Neural progenitor cell (in vitro differentiated cells): ENCODE data around the gene TSPAN14. TPM values are rescaled to one million over a fixed set of nuclear protein-coding genes. Genes with fewer than 3 reads are reported as not detected.
A peak's percentile ranks its signal among the peaks of the same experiment; 100 is the strongest.

ENCODE experiments used
- DNase-seq: peaks from one replicate; pipeline ENCODE4 v3.0.0-alpha.2; 2016; ENCODE audit warnings: low spot score
- H2AFZ ChIP-seq: fragments of 200-600 bp; sonication (generic); replicated peaks from 2 replicates; pipeline ENCODE4 v1.6.1; 2016; ENCODE audit warnings: antibody characterized with exemption
- H3F3A ChIP-seq: fragments of 200-600 bp; sonication (generic); 2 replicates; pipeline ENCODE4 v1.6.1; 2016; ENCODE audit warnings: antibody characterized with exemption, low read depth
- H3K27ac ChIP-seq: fragments of 200-600 bp; sonication (generic); 2 replicates; pipeline ENCODE4 v1.5.1; 2016; ENCODE audit warnings: mild to moderate bottlenecking
- H3K27me3 ChIP-seq: fragments of 200-600 bp; sonication (generic); 2 replicates; pipeline ENCODE4 v1.6.1; 2016; ENCODE audit warnings: mild to moderate bottlenecking, moderate library complexity
- H3K36me3 ChIP-seq: fragments of 200-600 bp; sonication (generic); 2 replicates; pipeline ENCODE4 v1.5.1; 2016
- H3K4me1 ChIP-seq: fragments of 200-600 bp; sonication (generic); 2 replicates; pipeline ENCODE4 v1.6.1; 2016; ENCODE audit warnings: mixed run types
- H3K4me2 ChIP-seq: fragments of 200-600 bp; sonication (generic); 2 replicates; pipeline ENCODE4 v1.6.1; 2016
- H3K4me3 ChIP-seq: fragments of 200-600 bp; sonication (generic); 2 replicates; pipeline ENCODE4 v1.5.1; 2016
- H3K79me2 ChIP-seq: fragments of 200-600 bp; sonication (generic); 2 replicates; pipeline ENCODE4 v1.6.1; 2016; ENCODE audit warnings: low read depth
- H3K9ac ChIP-seq: fragments of 200-600 bp; sonication (generic); 2 replicates; pipeline ENCODE4 v1.6.1; 2016
- H3K9me3 ChIP-seq: fragments of 200-600 bp; sonication (generic); 2 replicates; pipeline ENCODE4 v1.5.1; 2016; ENCODE audit warnings: low read depth
- H4K20me1 ChIP-seq: fragments of 200-600 bp; sonication (generic); 2 replicates; pipeline ENCODE4 v1.6.1; 2016; ENCODE audit warnings: low read depth
- H3K27ac Mint-ChIP-seq: 3 replicates; pipeline ENCODE4 v1.8.0; 2021; ENCODE audit warnings: mixed read lengths
- H3K27me3 Mint-ChIP-seq: 2 replicates; pipeline ENCODE4 v1.8.0; 2022; ENCODE audit warnings: low read depth, mild to moderate bottlenecking, inconsistent platforms, moderate library complexity, mixed read lengths; ENCODE audit not compliant: insufficient read depth
- H3K36me3 Mint-ChIP-seq: 3 replicates; pipeline ENCODE4 v1.8.0; 2021; ENCODE audit warnings: mixed read lengths
- H3K4me1 Mint-ChIP-seq: 3 replicates; pipeline ENCODE4 v1.8.0; 2021; ENCODE audit warnings: mixed read lengths
- H3K4me3 Mint-ChIP-seq: 3 replicates; pipeline ENCODE4 v1.8.0; 2021; ENCODE audit warnings: mild to moderate bottlenecking, moderate library complexity, mixed read lengths
- H3K9me3 Mint-ChIP-seq: 3 replicates; pipeline ENCODE4 v1.8.0; 2020; ENCODE audit warnings: mixed read lengths
- CTCF ChIP-seq: fragments of 200-600 bp; sonication (generic); IDR thresholded peaks from 2 replicates; pipeline ENCODE4 v1.5.1; 2017; ENCODE audit warnings: antibody characterized with exemption, mild to moderate bottlenecking
- EZH2 ChIP-seq: fragments of 200-600 bp; sonication (generic); IDR thresholded peaks from 2 replicates; pipeline ENCODE4 v1.6.1; 2017; ENCODE audit warnings: antibody characterized with exemption, mild to moderate bottlenecking, moderate library complexity
- EZH2phosphoT487 ChIP-seq: fragments of 200-600 bp; sonication (generic); IDR thresholded peaks from 2 replicates; pipeline ENCODE4 v1.6.1; 2017; ENCODE audit warnings: antibody characterized with exemption
- total RNA-seq: library from RNA; depleted of rRNA; stranded (reverse); fragments of >200 nt; gene quantifications from 2 replicates; pipeline ENCODE4 v1.2.3, GENCODE V29; 2015; ENCODE audit warnings: low replicate concordance

The TSPAN14 gene
- total RNA-seq, 1 donor from 2014 or later, result 32.7 TPM

- Histone ChIP-seq H3K4me2 (no peak overlapping the region), H3K27ac (no peak overlapping the region), H3K79me2 (no peaks in the 10 kb centered on the region), H3K9ac (no peak overlapping the region), H3K4me1 (peaks cover 10% of the 10 kb centered on the region), H3F3A (no peaks in the 10 kb centered on the region), H3K27me3 (no peaks in the 10 kb centered on the region), H3K9me3 (no peaks in the 10 kb centered on the region), H3K36me3 (no peaks in the 10 kb centered on the region), H3K4me3 (no peak overlapping the region), H4K20me1 (no peaks in the 10 kb centered on the region), H2AFZ (no peak overlapping the region)
- peaks cover 29% of the 10 kb centered on the region for H3K4me1 Mint-ChIP-seq
- H3K4me3 Mint-ChIP-seq, result no peak overlapping the region
- no peak for TF ChIP-seq EZH2
- TF ChIP-seq CTCF, result peak; percentile 43
- no peak for TF ChIP-seq EZH2phosphoT487
- DNase-seq, result no peak
- H3K36me3 Mint-ChIP-seq, result no peaks in the 10 kb centered on the region
- H3K27ac Mint-ChIP-seq, result peak overlapping the region; percentile 31
- H3K27me3 Mint-ChIP-seq, result peaks cover 4% of the 10 kb centered on the region
- no peaks in the 10 kb centered on the region for H3K9me3 Mint-ChIP-seq
Observed at GRCh38 chr10:80443531-80443974, 10.6 kb upstream of the TSPAN14 start.

- Histone ChIP-seq H3K9ac (no peak overlapping the region), H3K36me3 (no peaks in the 10 kb centered on the region), H3F3A (no peaks in the 10 kb centered on the region), H3K4me2 (peak overlapping the region; percentile 37), H3K27ac (no peak overlapping the region), H3K4me1 (peaks cover 10% of the 10 kb centered on the region), H2AFZ (no peak overlapping the region), H3K27me3 (no peaks in the 10 kb centered on the region), H4K20me1 (no peaks in the 10 kb centered on the region), H3K9me3 (no peaks in the 10 kb centered on the region), H3K4me3 (no peak overlapping the region), H3K79me2 (no peaks in the 10 kb centered on the region)
- H3K4me1 Mint-ChIP-seq, result peaks cover 29% of the 10 kb centered on the region
- TF ChIP-seq CTCF (no peak), EZH2 (no peak), EZH2phosphoT487 (no peak)
- H3K27ac Mint-ChIP-seq, result peak overlapping the region; percentile 31
- H3K36me3 Mint-ChIP-seq, result no peaks in the 10 kb centered on the region
- DNase-seq, result peak; percentile 33
- H3K4me3 Mint-ChIP-seq, result peak overlapping the region; percentile 12
- H3K27me3 Mint-ChIP-seq, result peaks cover 4% of the 10 kb centered on the region
- no peaks in the 10 kb centered on the region for H3K9me3 Mint-ChIP-seq
Observed at GRCh38 chr10:80444124-80444523, 10.0 kb upstream of the TSPAN14 start.

- Mint-ChIP-seq H3K9me3 (no peaks in the 10 kb centered on the region), H3K4me1 (peaks cover 29% of the 10 kb centered on the region), H3K27ac (peak overlapping the region; percentile 31), H3K36me3 (no peaks in the 10 kb centered on the region), H3K27me3 (peaks cover 2% of the 10 kb centered on the region), H3K4me3 (peak overlapping the region; percentile 12)
- H3K9me3 ChIP-seq, result no peaks in the 10 kb centered on the region
- H3K4me3 ChIP-seq, result no peak overlapping the region
- H4K20me1 ChIP-seq, result no peaks in the 10 kb centered on the region
- no peaks in the 10 kb centered on the region for H3K36me3 ChIP-seq
- no peak overlapping the region for H3K9ac ChIP-seq
- peak; percentile 75 for DNase-seq
- no peak overlapping the region for H3K27ac ChIP-seq
- no peak overlapping the region for H3K4me2 ChIP-seq
- peaks cover 10% of the 10 kb centered on the region for H3K4me1 ChIP-seq
- TF ChIP-seq EZH2phosphoT487 (no peak), EZH2 (no peak), CTCF (peak; percentile 60)
- no peaks in the 10 kb centered on the region for H3F3A ChIP-seq
- no peaks in the 10 kb centered on the region for H3K79me2 ChIP-seq
- no peaks in the 10 kb centered on the region for H3K27me3 ChIP-seq
- no peak overlapping the region for H2AFZ ChIP-seq
Observed at GRCh38 chr10:80444646-80445319, 9.3 kb upstream of the TSPAN14 start.
